Right atrium auricular region (tissue), 2 donors: Measurements from ENCODE around the gene SH3D21. TPM values are rescaled to one million over a fixed set of nuclear protein-coding genes. Genes with fewer than 3 reads are reported as not detected.

ENCODE experiments used
- DNase-seq: peaks from one replicate; pipeline ENCODE4 v3.0.0-alpha.2; 2019; ENCODE audit warnings: low spot score
- H3K27ac ChIP-seq, 2 donors: fragments of 200-600 bp; sonication (generic); 1 replicate in 1 of 2; 2 replicates in 1 of 2; pipeline ENCODE4 v1.5.1; 2016 to 2019
- H3K27me3 ChIP-seq, 2 donors: fragments of 200-600 bp; sonication (generic); one replicate each; pipeline versions ENCODE4 v1.5.1 to v1.6.0; 2017 to 2019
- H3K36me3 ChIP-seq: fragments of 200-600 bp; sonication (generic); one replicate; pipeline ENCODE4 v1.5.1; 2016
- H3K4me1 ChIP-seq, 2 donors: fragments of 200-600 bp; sonication (generic); one replicate each; pipeline versions ENCODE4 v1.5.1 to v1.6.0; 2017 to 2019
- H3K4me3 ChIP-seq, 2 donors: fragments of 200-600 bp; sonication (generic); 1 replicate in 1 of 2; 2 replicates in 1 of 2; pipeline ENCODE4 v1.5.1; 2017 to 2019; ENCODE audit warnings: mild to moderate bottlenecking in 1 of 2, moderate library complexity in 1 of 2
- H3K9me3 ChIP-seq, 2 donors: fragments of 200-600 bp; sonication (generic); one replicate each; pipeline ENCODE4 v1.5.1; 2019
- CTCF ChIP-seq, 2 donors: fragments of 200-600 bp; sonication (generic); IDR thresholded peaks; one replicate each; pipeline ENCODE4 v1.5.1; 2019; ENCODE audit warnings: antibody characterized with exemption in 2 of 2
- total RNA-seq, 2 donors: library from RNA; depleted of rRNA; stranded (reverse); fragments of >200 nt; gene quantifications; one replicate each; pipeline ENCODE4 v1.1.0, GENCODE V29; 2016

Gene SH3D21
- total RNA-seq, 2 donors from 2014 or later: 1.2 to 1.4 TPM

GRCh38 chr1:36303244-36303643 is 2.9 kb upstream of the SH3D21 start:
- H3K4me3 ChIP-seq: no peak overlapping the region
- TF ChIP-seq CTCF (IDR thresholded peaks at IDR 0.05): no peak
- no peaks in the 10 kb centered on the region for H3K9me3 ChIP-seq
- peaks cover 0 to 36% of the 10 kb centered on the region in 2 donors for H3K4me1 ChIP-seq
- no peak overlapping the region for H3K27ac ChIP-seq
- no peaks in the 10 kb centered on the region for H3K27me3 ChIP-seq
- no peak for DNase-seq
- peaks cover 56% of the 10 kb centered on the region for H3K36me3 ChIP-seq

GRCh38 chr1:36303650-36304360 is 2.4 kb upstream of the SH3D21 start:
- peaks cover 50% of the 10 kb centered on the region for H3K36me3 ChIP-seq
- H3K4me1 ChIP-seq: peaks cover 0 to 35% of the 10 kb centered on the region in 2 donors
- DNase-seq: no peak
- H3K9me3 ChIP-seq: no peaks in the 10 kb centered on the region
- H3K4me3 ChIP-seq: no peak overlapping the region
- H3K27ac ChIP-seq: no peak overlapping the region
- H3K27me3 ChIP-seq: no peaks in the 10 kb centered on the region
- no peak for TF ChIP-seq CTCF (IDR thresholded peaks at IDR 0.05)

GRCh38 chr1:36304521-36304920 is 1.6 kb upstream of the SH3D21 start:
- no peak overlapping the region for H3K27ac ChIP-seq
- DNase-seq: no peak
- H3K27me3 ChIP-seq: no peaks in the 10 kb centered on the region
- H3K4me3 ChIP-seq: no peak overlapping the region
- H3K4me1 ChIP-seq: peaks cover 0 to 28% of the 10 kb centered on the region in 2 donors
- peaks cover 43% of the 10 kb centered on the region for H3K36me3 ChIP-seq
- no peak for TF ChIP-seq CTCF (IDR thresholded peaks at IDR 0.05)
- no peaks in the 10 kb centered on the region for H3K9me3 ChIP-seq

GRCh38 chr1:36304970-36305914 is 926 bp upstream of the SH3D21 start:
- DNase-seq: no peak
- no peak for TF ChIP-seq CTCF (IDR thresholded peaks at IDR 0.05)
- Histone ChIP-seq H3K27ac (peak overlapping the region in 1 of 2 donors; percentile 81), H3K36me3 (peaks cover 41% of the 10 kb centered on the region), H3K4me3 (peak overlapping the region in 1 of 2 donors; percentile 86), H3K27me3 (no peaks in the 10 kb centered on the region), H3K9me3 (no peaks in the 10 kb centered on the region), H3K4me1 (peaks cover 0 to 21% of the 10 kb centered on the region in 2 donors)

- H3K27me3 ChIP-seq: no peaks in the 10 kb centered on the region
- no peaks in the 10 kb centered on the region for H3K9me3 ChIP-seq
- no peak for DNase-seq
- peaks cover 0 to 21% of the 10 kb centered on the region in 2 donors for H3K4me1 ChIP-seq
- H3K27ac ChIP-seq: peak overlapping the region; percentile 78 to 81
- TF ChIP-seq CTCF (IDR thresholded peaks at IDR 0.05): no peak
- H3K4me3 ChIP-seq: peak overlapping the region in 1 of 2 donors; percentile 86
- peaks cover 35% of the 10 kb centered on the region for H3K36me3 ChIP-seq
Observed at GRCh38 chr1:36305915-36306209, 306 bp upstream of the SH3D21 start.
